Measurements from ENCODE around the gene ATP5PF. TPM values are rescaled to one million over a fixed set of nuclear protein-coding genes. Genes with fewer than 3 reads are reported as not detected.

ATP5PF gene
- total RNA-seq, 1 donor from 2014 or later = 34.5 TPM

DNA sequence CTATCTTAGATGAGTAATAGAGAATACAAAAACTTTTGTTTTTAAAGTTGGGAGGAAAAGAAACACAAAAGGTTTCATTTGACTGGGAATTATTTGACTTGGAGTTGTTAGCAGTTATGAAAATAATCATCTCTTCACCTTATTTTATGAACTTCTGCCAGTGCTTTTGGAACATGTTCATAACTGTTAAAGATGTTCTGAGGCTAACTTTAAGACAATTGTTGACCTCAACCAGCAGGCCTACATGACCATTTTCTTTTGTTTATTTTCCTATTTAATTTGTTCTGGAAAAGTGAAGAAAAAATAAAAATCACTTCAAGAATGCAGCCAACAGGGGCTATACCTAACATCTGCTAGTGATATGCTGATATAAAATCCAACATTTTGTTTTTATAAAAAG, 58.3 kb downstream of the ATP5PF start:
- DNase-seq (ENCODE audit: low read depth) (no peak), FAIRE-seq (no peak)
- H3K36me3 ChIP-seq (ENCODE audit: control insufficient read depth, insufficient read depth, low read length) = no peaks in the 10 kb centered on the region
- no peak overlapping the region for H3K4me3 ChIP-seq (ENCODE audit: low read depth, low read length)
- H3K27me3 ChIP-seq (ENCODE audit: control insufficient read depth, insufficient read depth, low read length) = no peaks in the 10 kb centered on the region
- TF ChIP-seq, protein P1, sequence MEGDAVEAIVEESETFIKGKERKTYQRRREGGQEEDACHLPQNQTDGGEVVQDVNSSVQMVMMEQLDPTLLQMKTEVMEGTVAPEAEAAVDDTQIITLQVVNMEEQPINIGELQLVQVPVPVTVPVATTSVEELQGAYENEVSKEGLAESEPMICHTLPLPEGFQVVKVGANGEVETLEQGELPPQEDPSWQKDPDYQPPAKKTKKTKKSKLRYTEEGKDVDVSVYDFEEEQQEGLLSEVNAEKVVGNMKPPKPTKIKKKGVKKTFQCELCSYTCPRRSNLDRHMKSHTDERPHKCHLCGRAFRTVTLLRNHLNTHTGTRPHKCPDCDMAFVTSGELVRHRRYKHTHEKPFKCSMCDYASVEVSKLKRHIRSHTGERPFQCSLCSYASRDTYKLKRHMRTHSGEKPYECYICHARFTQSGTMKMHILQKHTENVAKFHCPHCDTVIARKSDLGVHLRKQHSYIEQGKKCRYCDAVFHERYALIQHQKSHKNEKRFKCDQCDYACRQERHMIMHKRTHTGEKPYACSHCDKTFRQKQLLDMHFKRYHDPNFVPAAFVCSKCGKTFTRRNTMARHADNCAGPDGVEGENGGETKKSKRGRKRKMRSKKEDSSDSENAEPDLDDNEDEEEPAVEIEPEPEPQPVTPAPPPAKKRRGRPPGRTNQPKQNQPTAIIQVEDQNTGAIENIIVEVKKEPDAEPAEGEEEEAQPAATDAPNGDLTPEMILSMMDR (IDR thresholded peaks at IDR 0.05; ENCODE audit: insufficient read depth, low read length, severe bottlenecking) = no peak

Other genes starting within 250 kb of the ATP5PF start
- 26.6 and 44.0 TPM in 2 replicates for gene MRPL39, start 127.4 kb downstream of the ATP5PF start, total RNA-seq
- gene JAM2, start 95.6 kb downstream of the ATP5PF start, total RNA-seq = under 0.01 TPM in 1 of 2 replicates, not detected in the other
- gene GABPA, start 68 bp upstream of the ATP5PF start, total RNA-seq = 15.8 and 16.4 TPM in 2 replicates